Measurements from ENCODE around the gene ATP10D. TPM values are rescaled to one million over a fixed set of nuclear protein-coding genes. Genes with fewer than 3 reads are reported as not detected.

Gene ATP10D
- total RNA-seq, 1 donor from 2014 or later: 25.2 TPM

DNA sequence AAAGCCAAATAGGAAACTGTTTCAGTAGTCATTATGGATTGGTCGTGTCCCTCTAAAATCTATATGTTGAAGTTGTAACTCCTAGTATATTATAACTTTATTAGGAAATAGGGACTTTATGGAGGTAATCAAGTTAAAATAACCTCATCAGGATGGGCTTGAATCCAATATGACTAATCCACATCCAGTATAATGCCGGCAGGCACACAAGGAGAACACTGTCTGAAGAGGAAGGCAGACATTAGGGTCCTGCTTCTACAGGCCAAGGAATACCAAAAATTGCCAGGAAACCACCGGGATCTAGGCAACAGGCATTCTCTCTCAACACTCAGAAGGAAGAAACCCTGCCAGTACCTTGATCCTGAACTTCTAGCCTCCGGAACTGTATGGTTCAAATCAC is 130.3 kb downstream of the ATP10D start:
- TF ChIP-seq, protein P1, sequence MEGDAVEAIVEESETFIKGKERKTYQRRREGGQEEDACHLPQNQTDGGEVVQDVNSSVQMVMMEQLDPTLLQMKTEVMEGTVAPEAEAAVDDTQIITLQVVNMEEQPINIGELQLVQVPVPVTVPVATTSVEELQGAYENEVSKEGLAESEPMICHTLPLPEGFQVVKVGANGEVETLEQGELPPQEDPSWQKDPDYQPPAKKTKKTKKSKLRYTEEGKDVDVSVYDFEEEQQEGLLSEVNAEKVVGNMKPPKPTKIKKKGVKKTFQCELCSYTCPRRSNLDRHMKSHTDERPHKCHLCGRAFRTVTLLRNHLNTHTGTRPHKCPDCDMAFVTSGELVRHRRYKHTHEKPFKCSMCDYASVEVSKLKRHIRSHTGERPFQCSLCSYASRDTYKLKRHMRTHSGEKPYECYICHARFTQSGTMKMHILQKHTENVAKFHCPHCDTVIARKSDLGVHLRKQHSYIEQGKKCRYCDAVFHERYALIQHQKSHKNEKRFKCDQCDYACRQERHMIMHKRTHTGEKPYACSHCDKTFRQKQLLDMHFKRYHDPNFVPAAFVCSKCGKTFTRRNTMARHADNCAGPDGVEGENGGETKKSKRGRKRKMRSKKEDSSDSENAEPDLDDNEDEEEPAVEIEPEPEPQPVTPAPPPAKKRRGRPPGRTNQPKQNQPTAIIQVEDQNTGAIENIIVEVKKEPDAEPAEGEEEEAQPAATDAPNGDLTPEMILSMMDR (IDR thresholded peaks at IDR 0.05): no peak
- intact Hi-C loops (cut with DNase I): no loop called here
- Histone ChIP-seq H3K27ac (no peak overlapping the region), H3K36me3 (no peaks in the 10 kb centered on the region), H3K4me3 (no peak overlapping the region), H3K9me3 (no peaks in the 10 kb centered on the region), H3K4me1 (no peaks in the 10 kb centered on the region), H3K27me3 (ENCODE audit: low read depth) (no peaks in the 10 kb centered on the region)
- ATAC-seq: no peak
- no peak for DNase-seq

DNA sequence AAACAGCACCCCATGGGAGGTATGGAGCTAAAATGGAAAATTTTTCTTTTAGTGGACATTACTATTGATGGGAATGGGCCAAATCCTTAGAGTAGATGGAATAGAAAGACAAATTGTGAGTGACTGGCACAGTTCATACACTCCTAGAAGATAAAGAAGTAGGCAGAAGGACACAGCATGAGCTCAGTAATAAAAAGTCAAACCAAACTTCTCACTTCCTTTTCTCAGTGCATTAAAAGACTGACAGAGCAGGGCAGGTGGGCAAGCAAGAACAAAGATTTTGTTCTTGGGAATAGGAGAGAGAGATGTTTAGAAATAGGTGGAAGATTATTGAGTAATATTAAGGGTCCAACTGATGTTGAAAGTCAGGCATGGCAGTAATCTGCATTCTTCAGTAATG is 132.5 kb downstream of the ATP10D start:
- intact Hi-C loops (cut with DNase I): no loop called here

DNA sequence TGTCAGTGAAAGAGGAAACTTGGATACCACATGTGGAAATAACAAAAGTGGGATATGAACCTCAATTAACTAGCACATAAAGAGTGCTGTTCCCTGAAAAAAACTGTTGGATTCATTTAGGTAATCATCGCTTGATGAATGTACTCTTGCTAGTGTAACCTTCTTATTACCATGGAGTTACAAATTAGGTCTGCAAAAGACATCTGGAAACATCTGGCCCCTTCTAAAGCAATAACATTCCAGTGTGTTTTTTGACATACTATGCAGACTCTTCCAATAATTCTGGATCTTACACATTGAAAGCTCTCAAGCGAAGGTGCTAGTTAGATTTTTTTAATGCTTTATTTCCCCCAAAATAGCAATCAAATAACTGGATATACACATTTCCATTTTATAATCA is 134.6 kb downstream of the ATP10D start:
- Histone ChIP-seq H3K27me3 (ENCODE audit: low read depth) (no peaks in the 10 kb centered on the region), H3K27ac (no peak overlapping the region), H3K9me3 (no peaks in the 10 kb centered on the region), H3K4me3 (no peak overlapping the region), H3K4me1 (no peaks in the 10 kb centered on the region), H3K36me3 (no peaks in the 10 kb centered on the region)
- intact Hi-C loops (cut with DNase I): no loop called here
- TF ChIP-seq, protein P1 (IDR thresholded peaks at IDR 0.05): no peak
- no peak for DNase-seq
- ATAC-seq: no peak

More for the DNA sequence above, 132.5 kb downstream of the ATP10D start:
- Histone ChIP-seq H3K4me3 (no peak overlapping the region), H3K9me3 (no peaks in the 10 kb centered on the region), H3K27me3 (ENCODE audit: low read depth) (no peaks in the 10 kb centered on the region), H3K36me3 (no peaks in the 10 kb centered on the region), H3K4me1 (no peaks in the 10 kb centered on the region), H3K27ac (no peak overlapping the region)
- ATAC-seq (no peak), DNase-seq (no peak)
- TF ChIP-seq, protein P1 (IDR thresholded peaks at IDR 0.05): no peak

DNA sequence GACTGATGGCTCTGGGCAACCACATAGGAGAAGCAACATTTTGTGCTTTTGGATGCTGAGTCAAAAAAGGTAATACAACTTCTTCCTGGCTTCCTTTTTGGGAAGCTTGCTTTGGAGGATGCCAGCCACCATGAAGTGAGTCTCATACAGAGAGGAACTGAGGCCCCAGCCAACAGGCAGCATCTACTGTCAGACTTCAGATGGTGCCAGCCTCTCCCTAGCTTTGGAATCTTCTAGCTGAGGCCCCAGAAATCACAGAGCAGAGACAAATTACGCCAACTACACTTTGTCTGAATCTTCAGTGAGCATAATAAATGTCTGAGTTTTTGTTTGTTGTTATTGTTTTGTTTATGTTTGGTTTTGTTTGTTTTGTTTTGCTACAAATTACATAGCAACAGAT is 136.1 kb downstream of the ATP10D start:
- Histone ChIP-seq H3K27me3 (ENCODE audit: low read depth) (no peaks in the 10 kb centered on the region), H3K9me3 (no peaks in the 10 kb centered on the region), H3K4me3 (no peak overlapping the region), H3K4me1 (no peaks in the 10 kb centered on the region), H3K36me3 (no peaks in the 10 kb centered on the region), H3K27ac (no peak overlapping the region)
- TF ChIP-seq, protein P1 (IDR thresholded peaks at IDR 0.05): no peak
- intact Hi-C loops (cut with DNase I): no loop called here
- no peak for DNase-seq
- no peak for ATAC-seq

DNA sequence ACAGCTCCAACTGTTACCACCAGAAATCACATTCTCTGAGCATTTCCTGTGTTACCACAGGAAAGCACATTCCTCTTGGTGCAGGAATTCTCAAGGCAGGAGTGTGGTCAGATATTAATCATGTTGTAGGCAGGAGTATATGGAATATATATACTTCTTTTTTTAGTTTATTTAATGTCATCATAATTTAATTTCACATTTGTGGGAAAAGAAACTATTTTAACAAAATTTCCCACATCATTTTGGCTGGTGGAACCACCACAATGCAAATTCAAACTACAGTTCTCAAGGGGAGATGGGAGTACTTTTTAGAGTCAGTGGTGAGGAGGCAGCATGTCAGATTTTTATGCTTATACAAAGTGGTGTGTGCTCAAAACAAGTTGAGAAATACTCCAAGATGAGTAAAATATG is 139.0 kb downstream of the ATP10D start:
- no peak overlapping the region for H3K4me3 ChIP-seq
- intact Hi-C loops (cut with DNase I): no loop called here
- TF ChIP-seq, protein P1 (IDR thresholded peaks at IDR 0.05): no peak
- no peaks in the 10 kb centered on the region for H3K36me3 ChIP-seq
- DNase-seq: no peak
- no peaks in the 10 kb centered on the region for H3K4me1 ChIP-seq
- no peaks in the 10 kb centered on the region for H3K27me3 ChIP-seq (ENCODE audit: low read depth)
- no peak overlapping the region for H3K27ac ChIP-seq
- H3K9me3 ChIP-seq: no peaks in the 10 kb centered on the region
- ATAC-seq: no peak

DNA sequence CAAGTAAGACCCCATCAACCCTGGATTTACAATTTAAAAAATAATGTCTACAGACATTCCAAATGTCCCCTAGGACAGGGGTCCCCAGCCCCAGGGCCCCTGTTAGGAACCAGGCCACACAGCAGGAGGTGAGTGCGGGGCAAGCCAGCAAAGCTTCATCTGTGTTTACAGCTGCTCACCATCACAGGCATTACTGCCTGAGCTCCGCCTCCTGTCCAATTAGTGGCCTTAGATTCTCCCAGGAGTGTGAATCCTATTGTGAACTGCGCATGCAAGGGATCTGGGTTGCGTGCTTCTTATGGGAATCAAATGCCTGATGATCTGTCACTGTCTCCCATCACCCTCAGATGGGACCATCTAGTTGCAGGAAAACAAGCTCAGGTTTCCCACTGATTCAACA is 146.1 kb downstream of the ATP10D start:
- DNase-seq (no peak), ATAC-seq (no peak)
- no peak overlapping the region for H3K27ac ChIP-seq
- H3K36me3 ChIP-seq: no peaks in the 10 kb centered on the region
- H3K4me3 ChIP-seq: no peak overlapping the region
- TF ChIP-seq, protein P1 (IDR thresholded peaks at IDR 0.05): no peak
- no peaks in the 10 kb centered on the region for H3K27me3 ChIP-seq (ENCODE audit: low read depth)
- no peaks in the 10 kb centered on the region for H3K9me3 ChIP-seq
- H3K4me1 ChIP-seq: no peaks in the 10 kb centered on the region
- intact Hi-C loops (cut with DNase I): no loop called here

Measured in lower lobe of right lung (tissue), 2 donors.